Measurements from ENCODE around the gene SBK3. TPM values are rescaled to one million over a fixed set of nuclear protein-coding genes. Genes with fewer than 3 reads are reported as not detected.

SBK3 gene
- total RNA-seq, 1 experiment from 2014 or later, result 0.57 TPM

DNA sequence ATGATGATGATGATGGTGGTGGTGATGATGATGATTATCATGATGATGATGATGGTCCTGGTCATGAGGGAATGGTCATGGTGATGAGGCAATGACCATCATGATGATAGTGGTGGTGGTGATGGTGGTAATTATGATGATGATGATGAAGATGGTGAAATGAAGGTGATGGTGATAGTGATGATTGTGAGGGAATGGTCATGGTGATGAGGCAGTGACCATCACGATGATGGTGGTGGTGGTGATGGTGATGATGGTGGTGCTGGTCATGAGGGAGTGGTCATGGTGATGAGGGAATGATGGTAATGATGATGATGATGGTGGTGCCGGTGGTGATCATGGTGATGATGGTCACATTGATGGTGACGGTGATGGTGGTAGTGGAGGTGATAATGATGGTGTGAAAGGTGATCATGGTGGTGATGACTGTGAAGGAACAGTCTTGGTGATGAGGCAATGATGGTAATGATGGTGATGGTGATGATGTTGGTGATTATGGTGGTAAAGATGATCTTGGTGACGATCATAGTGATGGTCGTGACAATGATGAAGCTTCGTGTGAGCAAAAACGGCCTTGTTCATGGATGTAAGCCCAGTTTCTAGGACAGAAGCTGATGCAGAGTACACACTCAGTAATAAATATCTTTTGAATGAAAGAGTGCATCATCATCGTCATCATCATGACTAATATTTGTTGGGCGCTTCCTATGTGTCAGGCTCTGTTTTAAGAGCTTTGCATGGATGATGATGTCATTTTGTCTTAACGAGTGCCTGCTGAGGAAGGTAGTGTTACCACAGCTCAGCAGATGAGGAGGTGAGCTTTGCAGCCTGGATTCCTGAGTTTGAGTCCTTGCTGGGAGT, 25.7 kb downstream of the SBK3 start:
- CTCF ChIA-PET, result interaction anchor here (0.7 kb wide), 1 partner anchor 144 kb away, joined by 3 read pairs; no protein-coding TSS in a partner anchor
- intact Hi-C loops (cut with micrococcal nuclease; ENCODE audit: unreplicated experiment), result no loop called here
- BruUV-seq (replicated peaks), result no TSS peak
- Mint-ChIP-seq H3K27me3 (ENCODE audit: unreplicated experiment) (no peaks in the 10 kb centered on the region), H3K4me1 (ENCODE audit: low read depth, unreplicated experiment) (no peaks in the 10 kb centered on the region), H3K36me3 (ENCODE audit: insufficient read depth, unreplicated experiment) (peaks cover 16% of the 10 kb centered on the region), H3K9me3 (ENCODE audit: low read depth, unreplicated experiment) (no peaks in the 10 kb centered on the region), H3K4me3 (ENCODE audit: low read depth, unreplicated experiment) (no peak overlapping the region), H3K27ac (ENCODE audit: unreplicated experiment) (no peak overlapping the region)
- TF ChIP-seq, protein P1, sequence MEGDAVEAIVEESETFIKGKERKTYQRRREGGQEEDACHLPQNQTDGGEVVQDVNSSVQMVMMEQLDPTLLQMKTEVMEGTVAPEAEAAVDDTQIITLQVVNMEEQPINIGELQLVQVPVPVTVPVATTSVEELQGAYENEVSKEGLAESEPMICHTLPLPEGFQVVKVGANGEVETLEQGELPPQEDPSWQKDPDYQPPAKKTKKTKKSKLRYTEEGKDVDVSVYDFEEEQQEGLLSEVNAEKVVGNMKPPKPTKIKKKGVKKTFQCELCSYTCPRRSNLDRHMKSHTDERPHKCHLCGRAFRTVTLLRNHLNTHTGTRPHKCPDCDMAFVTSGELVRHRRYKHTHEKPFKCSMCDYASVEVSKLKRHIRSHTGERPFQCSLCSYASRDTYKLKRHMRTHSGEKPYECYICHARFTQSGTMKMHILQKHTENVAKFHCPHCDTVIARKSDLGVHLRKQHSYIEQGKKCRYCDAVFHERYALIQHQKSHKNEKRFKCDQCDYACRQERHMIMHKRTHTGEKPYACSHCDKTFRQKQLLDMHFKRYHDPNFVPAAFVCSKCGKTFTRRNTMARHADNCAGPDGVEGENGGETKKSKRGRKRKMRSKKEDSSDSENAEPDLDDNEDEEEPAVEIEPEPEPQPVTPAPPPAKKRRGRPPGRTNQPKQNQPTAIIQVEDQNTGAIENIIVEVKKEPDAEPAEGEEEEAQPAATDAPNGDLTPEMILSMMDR (IDR thresholded peaks at IDR 0.05; ENCODE audit: unreplicated experiment), result no peak
- no peak for DNase-seq

- peak; percentile 98 for DNase-seq
- H3K36me3 Mint-ChIP-seq (ENCODE audit: insufficient read depth, unreplicated experiment), result peaks cover 16% of the 10 kb centered on the region
- no peaks in the 10 kb centered on the region for H3K4me1 Mint-ChIP-seq (ENCODE audit: low read depth, unreplicated experiment)
- no peaks in the 10 kb centered on the region for H3K9me3 Mint-ChIP-seq (ENCODE audit: low read depth, unreplicated experiment)
- TF ChIP-seq, protein P1 (IDR thresholded peaks at IDR 0.05; ENCODE audit: unreplicated experiment), result peak; percentile 91
- BruUV-seq (replicated peaks), result no TSS peak
- peak overlapping the region; percentile 78 for H3K27ac Mint-ChIP-seq (ENCODE audit: unreplicated experiment)
- intact Hi-C loops (cut with micrococcal nuclease; ENCODE audit: unreplicated experiment), result loop anchor here (1.0 to 2.0 kb wide), 3 partner anchors 82 to 114 kb away; partner anchors contain the start of gene FIZ1
- CTCF ChIA-PET, result interaction anchor here (0.5 to 2.0 kb wide), 7 partner anchors 18 to 151 kb away, joined by 3 to 15 read pairs (median 4); partner anchors contain the start of genes FIZ1, ZNF784 and ZNF865
- peak overlapping the region; percentile 73 for H3K4me3 Mint-ChIP-seq (ENCODE audit: low read depth, unreplicated experiment)
- H3K27me3 Mint-ChIP-seq (ENCODE audit: unreplicated experiment), result peaks cover 24% of the 10 kb centered on the region
Observed at GRCh38 chr19:55516878-55517620, 28.3 kb downstream of the SBK3 start.

DNA sequence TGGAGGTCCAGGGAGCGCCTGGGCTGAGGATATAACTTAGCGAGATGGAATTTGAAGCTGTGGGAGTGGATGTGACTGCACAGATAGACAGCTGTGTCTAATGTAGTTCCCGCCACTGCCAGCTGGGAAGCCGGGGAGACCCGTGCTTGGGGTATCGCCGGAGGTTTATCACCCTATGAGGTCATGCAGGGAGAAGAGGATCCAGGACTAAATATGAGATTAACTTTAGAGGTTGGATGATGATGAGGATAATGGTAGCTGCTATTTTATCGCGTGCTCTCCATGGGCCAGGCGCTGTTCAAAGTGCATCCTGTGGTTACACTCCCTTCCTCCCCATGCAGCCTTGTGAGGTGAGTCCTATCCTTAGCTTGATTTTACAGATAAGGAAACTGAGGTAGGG, 37.2 kb downstream of the SBK3 start:
- Mint-ChIP-seq H3K9me3 (ENCODE audit: low read depth, unreplicated experiment) (no peaks in the 10 kb centered on the region), H3K4me1 (ENCODE audit: low read depth, unreplicated experiment) (no peaks in the 10 kb centered on the region), H3K36me3 (ENCODE audit: insufficient read depth, unreplicated experiment) (peaks cover 9% of the 10 kb centered on the region), H3K4me3 (ENCODE audit: low read depth, unreplicated experiment) (no peak overlapping the region), H3K27ac (ENCODE audit: unreplicated experiment) (no peak overlapping the region), H3K27me3 (ENCODE audit: unreplicated experiment) (peaks cover 65% of the 10 kb centered on the region)
- TF ChIP-seq, protein P1 (IDR thresholded peaks at IDR 0.05; ENCODE audit: unreplicated experiment), result no peak
- CTCF ChIA-PET, result interaction anchor here (0.6 to 1.1 kb wide), 2 partner anchors 98 to 127 kb away, joined by 3 to 4 read pairs; no protein-coding TSS in a partner anchor
- intact Hi-C loops (cut with micrococcal nuclease; ENCODE audit: unreplicated experiment), result loop anchor here (10.0 kb wide), 1 partner anchor 213 kb away; no protein-coding TSS in a partner anchor
- no peak for DNase-seq
- no TSS peak for BruUV-seq (replicated peaks)

DNA sequence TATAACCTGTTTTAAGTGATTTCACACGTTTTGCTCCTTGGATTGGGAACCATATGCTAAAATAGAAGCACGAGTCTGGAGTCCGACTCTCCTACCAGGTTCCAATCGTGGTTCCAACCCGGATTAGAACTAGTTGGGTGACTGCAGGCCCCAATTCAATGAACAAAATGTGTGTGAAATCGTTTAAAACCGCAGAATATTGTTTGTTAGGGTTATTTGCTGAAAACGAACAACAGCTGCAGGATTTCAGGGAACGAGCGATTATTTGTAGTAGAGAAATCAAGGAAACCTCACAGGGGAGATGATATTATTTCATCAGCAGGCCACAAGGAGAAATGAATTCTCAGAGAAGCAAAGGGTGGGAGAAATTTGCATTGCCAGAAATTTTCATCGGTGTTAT, 40.4 kb downstream of the SBK3 start:
- Mint-ChIP-seq H3K9me3 (ENCODE audit: low read depth, unreplicated experiment) (no peaks in the 10 kb centered on the region), H3K27me3 (ENCODE audit: unreplicated experiment) (peaks cover 56% of the 10 kb centered on the region), H3K36me3 (ENCODE audit: insufficient read depth, unreplicated experiment) (peaks cover 9% of the 10 kb centered on the region), H3K4me3 (ENCODE audit: low read depth, unreplicated experiment) (no peak overlapping the region), H3K27ac (ENCODE audit: unreplicated experiment) (no peak overlapping the region), H3K4me1 (ENCODE audit: low read depth, unreplicated experiment) (no peaks in the 10 kb centered on the region)
- intact Hi-C loops (cut with micrococcal nuclease; ENCODE audit: unreplicated experiment), result loop anchor here (5.0 to 10.0 kb wide), 2 partner anchors 210 to 363 kb away; no protein-coding TSS in a partner anchor
- BruUV-seq (replicated peaks), result no TSS peak
- CTCF ChIA-PET, result interaction anchor here (0.7 to 2.0 kb wide), 3 partner anchors 37 to 120 kb away, joined by 4 to 25 read pairs (median 16); partner anchors contain the start of gene ZNF784
- DNase-seq, result no peak
- TF ChIP-seq, protein P1 (IDR thresholded peaks at IDR 0.05; ENCODE audit: unreplicated experiment), result no peak

All from Calu3 (cell line).